OCI-LY3 (cell line): ENCODE data around the gene CABP7.

ENCODE experiments used
- EZH2phosphoT487 ChIP-seq: fragments of 200-600 bp; shearing (Covaris generic); IDR thresholded peaks from 2 replicates; pipeline ENCODE4 v1.6.1; 2018; ENCODE audit warnings: antibody characterized with exemption, mixed run types, low read depth
- TF ChIP-seq, protein P1 (sequence below): fragments of 200-600, 300-600 bp; sonication (generic); IDR thresholded peaks from 2 replicates; pipeline ENCODE4 v1.5.1; 2014; ENCODE audit warnings: antibody characterized with exemption, low read length, low read depth

DNA sequence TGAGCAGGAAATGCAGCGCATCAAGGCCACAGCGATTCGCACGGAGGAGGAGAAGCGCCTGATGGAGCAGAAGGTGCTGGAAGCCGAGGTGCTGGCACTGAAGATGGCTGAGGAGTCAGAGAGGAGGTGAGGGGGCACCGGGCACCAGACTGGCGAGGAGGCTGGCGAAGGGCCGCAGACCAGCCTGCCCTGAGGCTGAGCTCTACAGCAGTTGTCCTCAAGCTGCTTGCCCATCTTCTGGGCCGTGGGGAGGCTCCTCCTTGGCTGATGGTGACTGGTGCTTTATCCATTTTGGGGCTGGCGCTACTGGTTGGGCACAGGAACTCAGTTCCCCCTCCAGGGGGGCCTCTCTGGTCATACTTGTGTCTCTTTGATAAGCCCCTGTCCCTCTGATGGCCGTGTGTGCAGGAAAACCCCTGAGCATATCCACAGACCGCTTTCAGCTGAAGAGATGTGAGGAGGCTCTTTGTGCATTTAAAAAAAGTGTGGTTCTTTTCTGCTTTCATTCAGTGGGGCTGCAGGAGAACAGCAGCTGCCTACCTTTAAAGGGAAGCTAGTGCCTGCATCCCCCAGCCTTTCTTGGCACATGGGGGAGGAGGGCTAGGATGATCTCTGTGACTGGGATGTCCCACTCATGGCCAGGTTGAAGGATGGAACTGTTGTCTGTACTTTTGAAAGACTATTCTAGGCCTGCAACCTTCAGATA is 46.3 kb upstream of the CABP7 start:
- TF ChIP-seq, protein P1, sequence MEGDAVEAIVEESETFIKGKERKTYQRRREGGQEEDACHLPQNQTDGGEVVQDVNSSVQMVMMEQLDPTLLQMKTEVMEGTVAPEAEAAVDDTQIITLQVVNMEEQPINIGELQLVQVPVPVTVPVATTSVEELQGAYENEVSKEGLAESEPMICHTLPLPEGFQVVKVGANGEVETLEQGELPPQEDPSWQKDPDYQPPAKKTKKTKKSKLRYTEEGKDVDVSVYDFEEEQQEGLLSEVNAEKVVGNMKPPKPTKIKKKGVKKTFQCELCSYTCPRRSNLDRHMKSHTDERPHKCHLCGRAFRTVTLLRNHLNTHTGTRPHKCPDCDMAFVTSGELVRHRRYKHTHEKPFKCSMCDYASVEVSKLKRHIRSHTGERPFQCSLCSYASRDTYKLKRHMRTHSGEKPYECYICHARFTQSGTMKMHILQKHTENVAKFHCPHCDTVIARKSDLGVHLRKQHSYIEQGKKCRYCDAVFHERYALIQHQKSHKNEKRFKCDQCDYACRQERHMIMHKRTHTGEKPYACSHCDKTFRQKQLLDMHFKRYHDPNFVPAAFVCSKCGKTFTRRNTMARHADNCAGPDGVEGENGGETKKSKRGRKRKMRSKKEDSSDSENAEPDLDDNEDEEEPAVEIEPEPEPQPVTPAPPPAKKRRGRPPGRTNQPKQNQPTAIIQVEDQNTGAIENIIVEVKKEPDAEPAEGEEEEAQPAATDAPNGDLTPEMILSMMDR, result no peak
- TF ChIP-seq EZH2phosphoT487, result no peak
